ENCODE data around the gene ACADSB. TPM values are rescaled to one million over a fixed set of nuclear protein-coding genes. Genes with fewer than 3 reads are reported as not detected.

The ACADSB gene
- total and polyA plus RNA-seq, 7 experiments from 2014 or later, result 23.7 to 47.0 (median 27.3) TPM

GRCh38 chr10:123024540-123024939 is 15.7 kb downstream of the ACADSB start:
- no peak overlapping the region for H3K4me3 ChIP-seq (ENCODE audit: low read length)
- no peak for ATAC-seq

GRCh38 chr10:123026302-123026701 is 17.5 kb downstream of the ACADSB start:
- ChIA-PET CTCF (no interaction called here), POLR2A (no interaction called here)
- intact Hi-C loops (cut with micrococcal nuclease), result no loop called here
- H3K4me1 ChIP-seq (ENCODE audit: control insufficient read depth in 2 of 2, insufficient read depth in 2 of 2, low read length in 2 of 2), result no peaks in the 10 kb centered on the region
- no peaks in the 10 kb centered on the region for H3K36me3 ChIP-seq (ENCODE audit: control insufficient read depth in 2 of 3, insufficient read depth in 3 of 3, low read length in 3 of 3)
- H3K4me1 Mint-ChIP-seq, result peaks cover 0 to 11% (median 7%) of the 10 kb centered on the region in 7 donors
- ATAC-seq, result no peak
- H3K4me3 Mint-ChIP-seq, result no peak overlapping the region
- no peak overlapping the region for H3K27ac Mint-ChIP-seq
- H3K27me3 ChIP-seq (ENCODE audit: control insufficient read depth in 2 of 2, insufficient read depth in 2 of 2, low read length in 2 of 2), result no peaks in the 10 kb centered on the region
- H3K9me3 Mint-ChIP-seq, result no peaks in the 10 kb centered on the region
- H3K27me3 Mint-ChIP-seq, result no peaks in the 10 kb centered on the region
- DNase-seq, result no peak
- H3K36me3 Mint-ChIP-seq, result peaks cover 0 to 17% (median 6%) of the 10 kb centered on the region in 5 donors
- no peak overlapping the region for H3K4me3 ChIP-seq (ENCODE audit: low read length)
- no peak overlapping the region for H3K27ac ChIP-seq (ENCODE audit: low read depth, low read length)
- H3K9me3 ChIP-seq (ENCODE audit: control insufficient read depth in 2 of 3, low read length in 3 of 3), result no peaks in the 10 kb centered on the region

More at GRCh38 chr10:123024540-123024939, 15.7 kb downstream of the ACADSB start:
- DNase-seq, result no peak
- H3K36me3 ChIP-seq (ENCODE audit: control insufficient read depth in 2 of 3, insufficient read depth in 3 of 3, low read length in 3 of 3), result no peaks in the 10 kb centered on the region
- intact Hi-C loops (cut with micrococcal nuclease), result no loop called here
- no peak overlapping the region for H3K27ac ChIP-seq (ENCODE audit: low read depth, low read length)
- no peaks in the 10 kb centered on the region for H3K9me3 ChIP-seq (ENCODE audit: control insufficient read depth in 2 of 3, low read length in 3 of 3)
- POLR2A ChIA-PET, result interaction anchor here (1.2 kb wide), 1 partner anchor 15 kb away, joined by 5 read pairs; the partner anchor contains the start of gene ACADSB
- Mint-ChIP-seq H3K4me1 (peaks cover 0 to 11% (median 7%) of the 10 kb centered on the region in 7 donors), H3K27me3 (no peaks in the 10 kb centered on the region), H3K9me3 (no peaks in the 10 kb centered on the region), H3K27ac (no peak overlapping the region), H3K4me3 (no peak overlapping the region), H3K36me3 (peaks cover 0 to 14% (median 3%) of the 10 kb centered on the region in 5 donors)
- CTCF ChIA-PET, result interaction anchor here (0.6 kb wide), 1 partner anchor 19 kb away, joined by 3 read pairs; no protein-coding TSS in a partner anchor
- no peaks in the 10 kb centered on the region for H3K27me3 ChIP-seq (ENCODE audit: control insufficient read depth in 2 of 2, insufficient read depth in 2 of 2, low read length in 2 of 2)
- no peaks in the 10 kb centered on the region for H3K4me1 ChIP-seq (ENCODE audit: control insufficient read depth in 2 of 2, insufficient read depth in 2 of 2, low read length in 2 of 2)

- H3K27ac ChIP-seq (ENCODE audit: low read depth, low read length), result no peak overlapping the region
- CTCF ChIA-PET, result no interaction called here
- POLR2A ChIA-PET, result no interaction called here
Measured at GRCh38 chr10:123027861-123028260, 19.1 kb downstream of the ACADSB start.

GRCh38 chr10:123031124-123031523 is 22.3 kb downstream of the ACADSB start:
- Histone ChIP-seq H3K9me3 (ENCODE audit: control insufficient read depth in 2 of 3, low read length in 3 of 3) (no peaks in the 10 kb centered on the region), H3K27me3 (ENCODE audit: control insufficient read depth in 2 of 2, insufficient read depth in 2 of 2, low read length in 2 of 2) (no peaks in the 10 kb centered on the region), H3K4me1 (ENCODE audit: control insufficient read depth in 2 of 2, insufficient read depth in 2 of 2, low read length in 2 of 2) (no peaks in the 10 kb centered on the region), H3K36me3 (ENCODE audit: control insufficient read depth in 2 of 3, insufficient read depth in 3 of 3, low read length in 3 of 3) (peaks cover 0 to 8% (median 0%) of the 10 kb centered on the region in 3 experiments), H3K27ac (ENCODE audit: low read depth, low read length) (no peak overlapping the region), H3K4me3 (ENCODE audit: low read length) (no peak overlapping the region)
- Mint-ChIP-seq H3K9me3 (no peaks in the 10 kb centered on the region), H3K27ac (no peak overlapping the region), H3K4me1 (peaks cover 0 to 7% (median 2%) of the 10 kb centered on the region in 7 donors), H3K4me3 (no peak overlapping the region), H3K27me3 (no peaks in the 10 kb centered on the region), H3K36me3 (peaks cover 0 to 26% (median 15%) of the 10 kb centered on the region in 5 donors)
- CTCF ChIA-PET, result no interaction called here
- POLR2A ChIA-PET, result no interaction called here
- ATAC-seq (no peak), DNase-seq (no peak)
- intact Hi-C loops (cut with micrococcal nuclease), result no loop called here

More at GRCh38 chr10:123027861-123028260, 19.1 kb downstream of the ACADSB start:
- H3K4me1 Mint-ChIP-seq, result peaks cover 0 to 9% (median 7%) of the 10 kb centered on the region in 7 donors
- intact Hi-C loops (cut with micrococcal nuclease), result no loop called here
- H3K27me3 Mint-ChIP-seq, result no peaks in the 10 kb centered on the region
- no peak overlapping the region for H3K27ac Mint-ChIP-seq
- no peaks in the 10 kb centered on the region for H3K9me3 Mint-ChIP-seq
- DNase-seq, result no peak
- Histone ChIP-seq H3K4me1 (ENCODE audit: control insufficient read depth in 2 of 2, insufficient read depth in 2 of 2, low read length in 2 of 2) (no peaks in the 10 kb centered on the region), H3K9me3 (ENCODE audit: control insufficient read depth in 2 of 3, low read length in 3 of 3) (no peaks in the 10 kb centered on the region), H3K27me3 (ENCODE audit: control insufficient read depth in 2 of 2, insufficient read depth in 2 of 2, low read length in 2 of 2) (no peaks in the 10 kb centered on the region), H3K36me3 (ENCODE audit: control insufficient read depth in 2 of 3, insufficient read depth in 3 of 3, low read length in 3 of 3) (no peaks in the 10 kb centered on the region), H3K4me3 (ENCODE audit: low read length) (no peak overlapping the region)
- no peak overlapping the region for H3K4me3 Mint-ChIP-seq
- ATAC-seq, result no peak
- peaks cover 0 to 17% (median 8%) of the 10 kb centered on the region in 5 donors for H3K36me3 Mint-ChIP-seq

- Histone ChIP-seq H3K27ac (ENCODE audit: low read depth, low read length) (no peak overlapping the region), H3K36me3 (ENCODE audit: control insufficient read depth in 2 of 3, insufficient read depth in 3 of 3, low read length in 3 of 3) (peaks cover 0 to 19% (median 0%) of the 10 kb centered on the region in 3 experiments), H3K4me1 (ENCODE audit: control insufficient read depth in 2 of 2, insufficient read depth in 2 of 2, low read length in 2 of 2) (no peaks in the 10 kb centered on the region), H3K4me3 (ENCODE audit: low read length) (no peak overlapping the region), H3K27me3 (ENCODE audit: control insufficient read depth in 2 of 2, insufficient read depth in 2 of 2, low read length in 2 of 2) (no peaks in the 10 kb centered on the region), H3K9me3 (ENCODE audit: control insufficient read depth in 2 of 3, low read length in 3 of 3) (no peaks in the 10 kb centered on the region)
- Mint-ChIP-seq H3K9me3 (no peaks in the 10 kb centered on the region), H3K27ac (no peak overlapping the region), H3K27me3 (no peaks in the 10 kb centered on the region), H3K36me3 (peaks cover 5 to 32% (median 19%) of the 10 kb centered on the region in 5 donors), H3K4me3 (no peak overlapping the region), H3K4me1 (peaks cover 0 to 11% (median 4%) of the 10 kb centered on the region in 7 donors)
- ChIA-PET POLR2A (no interaction called here), CTCF (no interaction called here)
- ATAC-seq (no peak), DNase-seq (no peak)
- intact Hi-C loops (cut with micrococcal nuclease), result no loop called here
Measured at GRCh38 chr10:123034332-123034731, 25.5 kb downstream of the ACADSB start.

- intact Hi-C loops (cut with micrococcal nuclease), result no loop called here
- Histone ChIP-seq H3K4me1 (ENCODE audit: control insufficient read depth in 2 of 2, insufficient read depth in 2 of 2, low read length in 2 of 2) (no peaks in the 10 kb centered on the region), H3K9me3 (ENCODE audit: control insufficient read depth in 2 of 3, low read length in 3 of 3) (no peaks in the 10 kb centered on the region), H3K27ac (ENCODE audit: low read depth, low read length) (no peak overlapping the region), H3K27me3 (ENCODE audit: control insufficient read depth in 2 of 2, insufficient read depth in 2 of 2, low read length in 2 of 2) (no peaks in the 10 kb centered on the region), H3K36me3 (ENCODE audit: control insufficient read depth in 2 of 3, insufficient read depth in 3 of 3, low read length in 3 of 3) (peaks cover 0 to 19% (median 0%) of the 10 kb centered on the region in 3 experiments), H3K4me3 (ENCODE audit: low read length) (no peak overlapping the region)
- H3K27ac Mint-ChIP-seq, result no peak overlapping the region
- H3K27me3 Mint-ChIP-seq, result no peaks in the 10 kb centered on the region
- peaks cover 0 to 9% (median 4%) of the 10 kb centered on the region in 7 donors for H3K4me1 Mint-ChIP-seq
- ChIA-PET POLR2A (no interaction called here), CTCF (no interaction called here)
- no peak for ATAC-seq
- no peak for DNase-seq
- H3K9me3 Mint-ChIP-seq, result no peaks in the 10 kb centered on the region
- no peak overlapping the region for H3K4me3 Mint-ChIP-seq
- peaks cover 5 to 27% (median 18%) of the 10 kb centered on the region in 5 donors for H3K36me3 Mint-ChIP-seq
Measured at GRCh38 chr10:123035467-123036086, 26.8 kb downstream of the ACADSB start.
